Measurements from ENCODE around the gene ALPP.

DNA sequence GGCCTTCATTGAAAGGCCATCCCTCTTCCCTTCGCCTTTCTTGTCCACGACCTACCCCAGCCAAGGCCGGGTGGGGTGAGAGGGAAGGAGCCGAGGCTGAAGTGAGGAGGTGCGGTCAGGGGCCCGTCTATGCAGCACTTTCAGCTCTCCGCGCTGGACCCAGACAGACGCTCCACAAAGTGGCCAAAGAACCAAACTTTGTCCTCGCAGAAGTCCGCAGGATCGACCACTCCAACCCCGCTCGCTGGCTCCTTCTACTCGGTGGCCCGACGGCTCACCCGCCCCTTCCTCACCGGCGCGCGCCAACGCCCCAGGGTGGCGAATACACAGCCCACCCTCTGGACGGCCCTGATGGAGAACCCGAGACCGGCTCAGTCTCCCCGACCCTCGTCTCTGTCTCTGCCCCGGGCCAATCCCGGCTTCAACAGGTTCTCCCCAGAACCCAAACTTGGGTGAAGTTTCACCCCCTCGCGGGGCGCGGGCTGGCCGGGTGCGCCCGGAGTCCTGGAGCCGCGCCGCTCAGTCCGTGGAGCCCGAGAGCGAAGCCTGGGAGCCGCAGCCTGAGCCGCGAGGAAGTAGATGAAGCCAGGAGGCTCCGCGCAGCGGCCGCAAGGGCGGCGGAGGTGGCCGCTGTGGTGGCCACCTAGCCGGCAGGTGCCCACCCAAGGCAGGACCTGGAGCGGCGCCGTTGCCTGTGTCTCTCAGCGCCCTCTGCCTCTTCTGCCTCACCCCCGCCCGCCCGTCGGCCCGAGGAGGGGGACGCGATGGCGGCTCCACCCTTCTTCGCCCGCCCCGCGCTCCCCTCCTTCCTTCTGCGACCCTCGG is 26.7 kb upstream of the ALPP start:
- TF ChIP-seq, protein P1, sequence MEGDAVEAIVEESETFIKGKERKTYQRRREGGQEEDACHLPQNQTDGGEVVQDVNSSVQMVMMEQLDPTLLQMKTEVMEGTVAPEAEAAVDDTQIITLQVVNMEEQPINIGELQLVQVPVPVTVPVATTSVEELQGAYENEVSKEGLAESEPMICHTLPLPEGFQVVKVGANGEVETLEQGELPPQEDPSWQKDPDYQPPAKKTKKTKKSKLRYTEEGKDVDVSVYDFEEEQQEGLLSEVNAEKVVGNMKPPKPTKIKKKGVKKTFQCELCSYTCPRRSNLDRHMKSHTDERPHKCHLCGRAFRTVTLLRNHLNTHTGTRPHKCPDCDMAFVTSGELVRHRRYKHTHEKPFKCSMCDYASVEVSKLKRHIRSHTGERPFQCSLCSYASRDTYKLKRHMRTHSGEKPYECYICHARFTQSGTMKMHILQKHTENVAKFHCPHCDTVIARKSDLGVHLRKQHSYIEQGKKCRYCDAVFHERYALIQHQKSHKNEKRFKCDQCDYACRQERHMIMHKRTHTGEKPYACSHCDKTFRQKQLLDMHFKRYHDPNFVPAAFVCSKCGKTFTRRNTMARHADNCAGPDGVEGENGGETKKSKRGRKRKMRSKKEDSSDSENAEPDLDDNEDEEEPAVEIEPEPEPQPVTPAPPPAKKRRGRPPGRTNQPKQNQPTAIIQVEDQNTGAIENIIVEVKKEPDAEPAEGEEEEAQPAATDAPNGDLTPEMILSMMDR (IDR thresholded peaks at IDR 0.05; ENCODE audit: low read depth, low read length, poor library complexity, severe bottlenecking): no peak
- no peak for TF ChIP-seq EZH2phosphoT487 (IDR thresholded peaks at IDR 0.05; ENCODE audit: borderline replicate concordance, low read length)

Data from DOHH2 (cell line).